Right lobe of liver (tissue), 6 donors: ENCODE measurements around the gene CPEB4. TPM values are rescaled to one million over a fixed set of nuclear protein-coding genes. Genes with fewer than 3 reads are reported as not detected.
A peak's percentile ranks its signal among the peaks of the same experiment; 100 is the strongest.

Source experiments
- ATAC-seq, 4 donors: fragments of 200-7000 bp; cut with Tn5 transposase; one replicate each; pipeline ENCODE4 v1.9.1; 2020; ENCODE audit warnings: mild to moderate bottlenecking in 4 of 4, moderate library complexity in 4 of 4
- DNase-seq, 3 donors: peaks; one replicate each; pipeline ENCODE4 v3.0.0-alpha.2; 2020
- H3K27ac ChIP-seq, 3 donors: fragments of 200-600 bp; one replicate each; pipeline ENCODE4 v1.8.0; 2022
- H3K27me3 ChIP-seq, 2 donors: fragments of 200-600 bp; one replicate each; pipeline ENCODE4 v1.8.0; 2022
- H3K36me3 ChIP-seq, 4 donors: fragments of 200-600 bp; sonication (generic) in 1 of 4; one replicate each; pipeline versions ENCODE4 v1.5.1 to v1.8.0; 2017 to 2022; ENCODE audit warnings: control low read depth in 1 of 4
- H3K4me1 ChIP-seq, 4 donors: fragments of 200-600 bp; sonication (generic) in 1 of 4; one replicate each; pipeline versions ENCODE4 v1.5.1 to v1.8.0; 2017 to 2022; ENCODE audit warnings: control low read depth in 1 of 4
- H3K4me3 ChIP-seq, 3 donors: fragments of 200-600 bp; one replicate each; pipeline ENCODE4 v1.8.0; 2022
- H3K9me3 ChIP-seq, 4 donors: fragments of 200-600 bp; sonication (generic) in 1 of 4; one replicate each; pipeline versions ENCODE4 v1.5.1 to v1.8.0; 2017 to 2022; ENCODE audit warnings: control low read depth in 1 of 4
- POLR2A ChIP-seq: fragments of 450-650 bp; IDR thresholded peaks from one replicate; pipeline ENCODE4 v1.6.1; 2017; ENCODE audit warnings: antibody characterized with exemption, mild to moderate bottlenecking
- WGBS: methylation state at CpG from one replicate; pipeline ENCODE4 v1.1.6; 2018; ENCODE audit warnings: low coverage, low lambda C conversion rate; ENCODE audit not compliant: insufficient coverage; ENCODE audit errors: missing lambda C conversion rate; 5-methylcytosine and 5-hydroxymethylcytosine counted together
- intact Hi-C, 2 donors: fragments of 100-400 bp; cut with DNase I; formaldehyde crosslinking; loops; one replicate each; pipeline versions ENCODE4 v1.11.2 to v1.14.1; 2022
- total RNA-seq, 6 experiments: library from RNA; depleted of rRNA in 2 of 6; stranded (reverse); fragments of >200 nt in 2 of 6; fragmentation: NEBNext Ultra II Directional in 3 of 6; extraction: Animal tissue kit (Norgen Biotek cat#: 25700) in 3 of 6; gene quantifications; one replicate each; pipeline versions ENCODE4 v1.1.0 to v1.2.4, GENCODE V29; 2016 to 2023
- TF ChIP-seq, protein P1 (sequence below), 4 donors: fragments of 200-600 bp in 3 of 4; fragments of 450-650 bp in 1 of 4; IDR thresholded peaks; one replicate each; pipeline versions ENCODE4 v1.5.1 to v1.8.0; 2016 to 2022; ENCODE audit warnings: antibody characterized with exemption in 4 of 4, mild to moderate bottlenecking in 2 of 4
- donor health status: DM: no; HTN: yes; CAD: no.
- donor health status: DM: no; HTN: no; CAD: no.
- donor health status: DM: no; HTN: no; CAD: no.
- donor health status: DM: no; HTN: yes; CAD: no.
- donor health status: DM: no; HTN: yes; CAD: no.

The CPEB4 gene
- total RNA-seq, 6 experiments from 2014 or later: 27.3 to 49.9 (median 40.0) TPM

DNA sequence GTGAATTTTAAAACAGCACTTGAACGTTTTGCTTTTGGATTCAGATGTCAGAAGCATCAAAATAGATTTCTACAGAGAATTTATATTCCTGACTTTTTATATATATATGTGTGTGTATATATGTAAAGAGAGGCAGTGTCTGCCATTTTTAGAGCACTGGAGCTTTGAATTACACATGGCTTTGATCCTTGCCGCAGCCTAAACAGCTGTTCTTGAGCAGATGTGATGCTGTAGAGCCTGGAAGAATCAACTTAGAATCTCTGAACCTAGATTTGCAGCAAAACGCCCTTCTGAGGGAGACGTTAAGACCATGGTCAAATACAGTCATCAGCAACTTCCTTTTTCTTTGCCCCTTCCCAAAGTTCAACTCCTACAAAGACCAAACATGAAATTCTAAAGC, 79.1 kb downstream of the CPEB4 start:
- TF ChIP-seq, protein P1, sequence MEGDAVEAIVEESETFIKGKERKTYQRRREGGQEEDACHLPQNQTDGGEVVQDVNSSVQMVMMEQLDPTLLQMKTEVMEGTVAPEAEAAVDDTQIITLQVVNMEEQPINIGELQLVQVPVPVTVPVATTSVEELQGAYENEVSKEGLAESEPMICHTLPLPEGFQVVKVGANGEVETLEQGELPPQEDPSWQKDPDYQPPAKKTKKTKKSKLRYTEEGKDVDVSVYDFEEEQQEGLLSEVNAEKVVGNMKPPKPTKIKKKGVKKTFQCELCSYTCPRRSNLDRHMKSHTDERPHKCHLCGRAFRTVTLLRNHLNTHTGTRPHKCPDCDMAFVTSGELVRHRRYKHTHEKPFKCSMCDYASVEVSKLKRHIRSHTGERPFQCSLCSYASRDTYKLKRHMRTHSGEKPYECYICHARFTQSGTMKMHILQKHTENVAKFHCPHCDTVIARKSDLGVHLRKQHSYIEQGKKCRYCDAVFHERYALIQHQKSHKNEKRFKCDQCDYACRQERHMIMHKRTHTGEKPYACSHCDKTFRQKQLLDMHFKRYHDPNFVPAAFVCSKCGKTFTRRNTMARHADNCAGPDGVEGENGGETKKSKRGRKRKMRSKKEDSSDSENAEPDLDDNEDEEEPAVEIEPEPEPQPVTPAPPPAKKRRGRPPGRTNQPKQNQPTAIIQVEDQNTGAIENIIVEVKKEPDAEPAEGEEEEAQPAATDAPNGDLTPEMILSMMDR (IDR thresholded peaks at IDR 0.05): no peak
- no peak for TF ChIP-seq POLR2A
- Histone ChIP-seq H3K36me3 (no peaks in the 10 kb centered on the region), H3K4me1 (peaks cover 0 to 11% (median 3%) of the 10 kb centered on the region in 4 donors), H3K27ac (no peak overlapping the region), H3K27me3 (no peaks in the 10 kb centered on the region), H3K4me3 (no peak overlapping the region), H3K9me3 (no peaks in the 10 kb centered on the region)
- 63% methylated on average over 4 of the region's 4 CpGs for WGBS
- intact Hi-C loops: no loop called here
- DNase-seq (no peak), ATAC-seq (no peak)

DNA sequence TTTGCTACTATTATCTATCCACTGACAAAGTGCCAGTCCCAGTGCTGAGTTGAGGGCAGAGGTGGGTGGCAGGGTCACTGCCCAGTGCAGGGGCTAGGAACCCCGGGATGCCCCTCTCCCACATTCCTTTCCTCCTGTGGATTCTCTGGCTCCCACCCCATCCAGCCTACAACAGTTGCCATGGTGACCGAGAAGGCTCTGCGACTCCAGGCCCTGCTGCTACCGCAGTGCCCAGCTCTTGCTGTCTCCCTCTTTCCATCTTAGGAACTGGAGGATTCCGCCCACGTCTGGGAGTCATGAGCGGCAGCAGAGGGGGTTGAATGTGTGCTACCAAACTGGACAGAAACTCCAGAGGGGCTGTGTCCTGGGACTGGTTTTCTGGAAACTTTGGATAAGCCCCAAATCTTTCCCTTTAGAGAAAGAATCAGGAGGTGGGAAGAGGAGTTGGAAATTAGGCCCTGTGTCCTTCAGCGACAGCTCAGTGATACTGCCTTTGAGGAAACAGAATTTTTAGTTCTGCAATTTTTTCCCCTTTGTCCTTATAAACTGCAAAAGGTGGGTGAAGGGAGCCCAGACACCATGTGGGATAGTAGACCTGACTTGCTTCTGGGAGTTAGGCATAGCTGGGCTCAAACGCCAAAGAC, 80.1 kb downstream of the CPEB4 start:
- no peaks in the 10 kb centered on the region for H3K27me3 ChIP-seq
- TF ChIP-seq, protein P1 (IDR thresholded peaks at IDR 0.05): no peak
- TF ChIP-seq POLR2A: no peak
- DNase-seq: no peak
- intact Hi-C loops: no loop called here
- H3K27ac ChIP-seq: no peak overlapping the region
- 69% methylated on average over 6 of the region's 9 CpGs for WGBS
- H3K9me3 ChIP-seq: no peaks in the 10 kb centered on the region
- no peak overlapping the region for H3K4me3 ChIP-seq
- peaks cover 0 to 15% (median 3%) of the 10 kb centered on the region in 4 donors for H3K4me1 ChIP-seq
- H3K36me3 ChIP-seq: no peaks in the 10 kb centered on the region
- no peak for ATAC-seq

DNA sequence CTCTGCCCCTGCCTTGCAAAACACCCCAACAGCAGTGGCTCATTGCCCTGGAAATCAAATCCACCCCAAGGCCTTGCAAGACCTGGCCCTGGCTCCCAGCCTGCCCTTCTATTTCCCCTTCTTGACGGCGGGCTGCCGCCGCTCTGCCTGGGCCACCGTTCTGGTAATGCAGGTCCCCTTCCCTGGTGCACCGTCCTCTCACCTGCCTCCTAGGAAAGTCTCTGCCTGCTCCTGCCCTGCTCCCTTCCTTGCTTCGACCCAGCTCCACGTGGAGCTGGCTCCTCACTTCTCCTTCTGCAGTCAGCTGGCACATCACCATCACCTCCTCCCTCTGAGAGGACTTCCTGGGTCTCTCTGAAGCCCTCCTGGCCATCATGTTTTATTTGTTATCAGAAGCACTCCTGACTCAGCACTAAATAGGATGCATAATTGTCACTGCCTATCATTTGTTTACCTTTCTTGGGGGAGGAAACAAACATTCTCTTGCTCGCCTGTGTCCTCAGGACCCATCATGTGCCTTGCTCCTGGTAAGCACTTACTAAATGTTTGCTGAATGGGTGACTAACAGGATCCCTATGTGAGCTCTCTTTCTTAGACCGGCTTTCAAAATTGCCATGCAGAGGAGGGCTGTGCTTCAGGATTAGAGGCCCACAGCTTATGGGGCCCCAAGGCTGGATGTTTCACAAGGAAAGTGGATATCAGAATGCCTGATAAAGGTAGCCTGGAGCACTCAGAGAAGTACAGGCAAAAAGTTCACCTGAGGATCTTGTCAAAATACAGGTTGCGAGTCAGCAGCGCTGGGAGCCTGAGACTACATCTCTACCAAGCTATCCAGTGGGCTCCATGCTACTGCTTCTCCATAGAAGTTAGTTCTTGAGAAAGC, 81.3 kb downstream of the CPEB4 start:
- Histone ChIP-seq H3K9me3 (no peaks in the 10 kb centered on the region), H3K4me1 (peaks cover 0 to 20% (median 3%) of the 10 kb centered on the region in 4 donors), H3K4me3 (no peak overlapping the region), H3K36me3 (no peaks in the 10 kb centered on the region), H3K27ac (peak overlapping the region in 2 of 3 donors; percentile 24 to 49), H3K27me3 (no peaks in the 10 kb centered on the region)
- TF ChIP-seq, protein P1 (IDR thresholded peaks at IDR 0.05): no peak
- TF ChIP-seq POLR2A: peak; percentile 20
- peak; percentile 51 to 77 (median 62) for ATAC-seq
- WGBS: 49% methylated on average over 7 of the region's 12 CpGs
- intact Hi-C loops: loop anchor here (5.0 kb wide), 1 partner anchor 347 kb away; no protein-coding TSS in a partner anchor
- DNase-seq: peak in 1 of 3 donors; percentile 29

DNA sequence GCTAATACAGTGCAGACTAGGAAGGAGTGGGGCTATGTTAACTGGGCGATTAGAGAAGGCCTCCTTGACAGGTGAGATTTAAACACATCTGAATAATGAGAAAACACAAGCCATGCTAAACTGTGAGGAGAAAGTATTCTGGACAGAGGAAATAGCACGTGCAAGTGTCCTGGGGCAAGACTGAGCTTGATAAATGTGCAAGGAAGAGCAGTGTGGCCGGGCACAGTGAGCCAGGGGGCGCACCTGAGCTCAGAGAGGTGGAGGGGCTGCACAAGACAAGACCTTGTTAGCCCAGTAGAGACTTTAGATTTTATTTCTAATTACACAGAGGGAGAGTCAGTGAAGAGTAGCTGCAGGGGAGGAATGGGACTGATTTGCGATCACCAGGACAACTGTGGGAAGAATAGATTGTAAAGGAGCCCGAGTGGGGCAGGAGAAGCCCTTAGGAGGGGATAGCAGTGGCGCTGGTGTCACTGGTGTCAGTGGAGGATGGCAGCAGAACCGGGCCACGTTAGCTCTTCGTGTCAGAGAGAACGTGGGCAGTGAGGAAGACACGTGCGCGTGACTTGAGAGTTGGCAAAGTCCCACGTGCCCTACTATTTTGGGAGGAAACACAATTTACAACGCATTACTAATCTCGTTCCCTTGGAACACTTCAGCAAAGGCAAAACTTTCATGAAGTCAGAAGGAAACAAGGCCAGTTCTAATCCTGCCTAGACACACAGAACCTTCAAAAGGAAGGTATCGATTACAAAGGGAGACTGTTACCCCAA, 82.9 kb downstream of the CPEB4 start:
- WGBS: 88% methylated on average over 17 of the region's 18 CpGs
- Histone ChIP-seq H3K9me3 (no peaks in the 10 kb centered on the region), H3K4me1 (peaks cover 0 to 20% (median 3%) of the 10 kb centered on the region in 4 donors), H3K36me3 (no peaks in the 10 kb centered on the region), H3K4me3 (no peak overlapping the region), H3K27me3 (no peaks in the 10 kb centered on the region), H3K27ac (no peak overlapping the region)
- no peak for ATAC-seq
- no peak for DNase-seq
- intact Hi-C loops: loop anchor here (5.0 kb wide), 1 partner anchor 349 kb away; no protein-coding TSS in a partner anchor
- TF ChIP-seq, protein P1 (IDR thresholded peaks at IDR 0.05): no peak
- no peak for TF ChIP-seq POLR2A
